WTC11 (cell line): ENCODE data around the gene TPD52L2. TPM values are rescaled to one million over a fixed set of nuclear protein-coding genes. Genes with fewer than 3 reads are reported as not detected.
"Not testable (repeated sequence)": the region's sequence is repeated elsewhere in the genome, so short reads cannot be mapped to it uniquely, and the experiment has no call there.

ENCODE experiments used
- ATAC-seq: fragments of 200-7000 bp; cut with Tn5 transposase; 2 replicates; pipeline ENCODE4 v1.10.0; 2021; ENCODE audit warnings: mild to moderate bottlenecking, moderate library complexity
- CTCF ChIA-PET: fragments of 300-600 bp; sonication (Branson Sonifier 250); formaldehyde crosslinking; loops from one replicate; lab custom pipeline; 2021; ENCODE audit warnings: antibody characterized with exemption; lab: Charles Lee
- POLR2A ChIA-PET: fragments of 350-600 bp; sonication (Branson Sonifier 250); formaldehyde crosslinking; loops from one replicate; lab custom pipeline; 2021; ENCODE audit warnings: antibody characterized with exemption; lab: Charles Lee
- DNase-seq: peaks from one replicate; pipeline ENCODE4 v3.0.0; 2021; ENCODE audit warnings: low spot score
- H3K27ac Mint-ChIP-seq: 2 replicates; pipeline ENCODE4 v1.8.0; 2021; ENCODE audit warnings: mixed read lengths
- H3K27me3 Mint-ChIP-seq: 2 replicates; pipeline ENCODE4 v1.8.0; 2021; ENCODE audit warnings: low read depth, mild to moderate bottlenecking, moderate library complexity, mixed read lengths
- H3K36me3 Mint-ChIP-seq: 2 replicates; pipeline ENCODE4 v1.8.0; 2021; ENCODE audit warnings: mixed read lengths
- H3K4me1 Mint-ChIP-seq: 2 replicates; pipeline ENCODE4 v1.8.0; 2022; ENCODE audit warnings: mixed read lengths
- H3K4me3 Mint-ChIP-seq: 2 replicates; pipeline ENCODE4 v1.8.0; 2021; ENCODE audit warnings: mild to moderate bottlenecking, moderate library complexity, mixed read lengths
- H3K9me3 Mint-ChIP-seq: 2 replicates; pipeline ENCODE4 v1.8.0; 2021; ENCODE audit warnings: mixed read lengths
- CTCF ChIP-seq: fragments of 200-600 bp; IDR thresholded peaks from 2 replicates; pipeline ENCODE4 v1.8.0; 2022; ENCODE audit warnings: antibody characterized with exemption
- ELF4 ChIP-seq: sonication (generic); formaldehyde crosslinking; IDR thresholded peaks from 2 replicates; pipeline ENCODE4 v1.8.1; 2022; ENCODE audit warnings: low read depth, mild to moderate bottlenecking, moderate library complexity, missing genetic modification reagents
- FOXK1 ChIP-seq: sonication (generic); formaldehyde crosslinking; IDR thresholded peaks from 2 replicates; pipeline ENCODE4 v1.8.0; 2022; ENCODE audit warnings: mild to moderate bottlenecking, moderate library complexity, missing genetic modification reagents
- HMGA2 ChIP-seq: fragments of 250-450 bp; sonication (Bioruptor Pico); IDR thresholded peaks from 2 replicates; pipeline ENCODE4 v1.4.0; 2021; ENCODE audit warnings: mild to moderate bottlenecking, moderate library complexity
- IRF2 ChIP-seq: sonication (generic); formaldehyde crosslinking; IDR thresholded peaks from 2 replicates; pipeline ENCODE4 v1.8.0; 2022; ENCODE audit warnings: low read depth, missing genetic modification reagents, borderline replicate concordance
- KAT7 ChIP-seq: sonication (generic); formaldehyde crosslinking; IDR thresholded peaks from 2 replicates; pipeline ENCODE4 v1.8.1; 2023; ENCODE audit warnings: missing genetic modification reagents, mild to moderate bottlenecking, borderline replicate concordance
- NFE2L1 ChIP-seq: sonication (generic); formaldehyde crosslinking; IDR thresholded peaks from 2 replicates; pipeline ENCODE4 v1.8.1; 2023; ENCODE audit warnings: missing genetic modification reagents
- NFYB ChIP-seq: sonication (generic); formaldehyde crosslinking; conservative IDR thresholded peaks from 2 replicates; pipeline ENCODE4 v1.8.0; 2022; ENCODE audit warnings: low read depth, missing genetic modification reagents
- NR3C1 ChIP-seq: sonication (generic); formaldehyde crosslinking; conservative IDR thresholded peaks from 2 replicates; pipeline ENCODE4 v1.8.1; 2023; ENCODE audit warnings: low read depth, mild to moderate bottlenecking, missing genetic modification reagents
- RORB ChIP-seq: fragments of 250-450 bp; sonication (Bioruptor Pico); IDR thresholded peaks from 2 replicates; pipeline ENCODE4 v1.9.0; 2021; ENCODE audit warnings: mild to moderate bottlenecking
- ZNF219 ChIP-seq: sonication (generic); formaldehyde crosslinking; IDR thresholded peaks from 2 replicates; pipeline ENCODE4 v1.8.0; 2023; ENCODE audit warnings: missing genetic modification reagents, mild to moderate bottlenecking, borderline replicate concordance
- ZNF425 ChIP-seq: fragments of 250-450 bp; sonication (Bioruptor Pico); conservative IDR thresholded peaks from 2 replicates; pipeline ENCODE4 v1.9.0; 2021; ENCODE audit warnings: mild to moderate bottlenecking
- total RNA-seq: library from RNA; stranded (reverse); gene quantifications from 3 replicates; pipeline ENCODE4 v1.2.3, GENCODE V29; 2021
- TF ChIP-seq, protein P1 (sequence below): fragments of 250-450 bp; sonication (Bioruptor Pico); IDR thresholded peaks from 2 replicates; pipeline ENCODE4 v1.9.0; 2021; ENCODE audit warnings: mild to moderate bottlenecking, borderline replicate concordance
- TF ChIP-seq, protein P2 (sequence below): sonication (generic); formaldehyde crosslinking; IDR thresholded peaks from 2 replicates; pipeline ENCODE4 v1.8.1; 2023; ENCODE audit warnings: mild to moderate bottlenecking, missing genetic modification reagents, moderate library complexity

TPD52L2 gene
- total RNA-seq, 1 experiment from 2014 or later = 80.8 TPM

- Mint-ChIP-seq H3K9me3 (no peaks in the 10 kb centered on the region), H3K27ac (0 out of 2 replicates have a peak overlapping the region, but pooled peaks have one; percentile 36), H3K27me3 (no peaks in the 10 kb centered on the region)
- TF ChIP-seq ELF4 (CRISPR knock-in tag) (no peak), KAT7 (CRISPR knock-in tag) (no peak), ZNF425 (CRISPR knock-in tag) (no peak)
- TF ChIP-seq, protein P1, sequence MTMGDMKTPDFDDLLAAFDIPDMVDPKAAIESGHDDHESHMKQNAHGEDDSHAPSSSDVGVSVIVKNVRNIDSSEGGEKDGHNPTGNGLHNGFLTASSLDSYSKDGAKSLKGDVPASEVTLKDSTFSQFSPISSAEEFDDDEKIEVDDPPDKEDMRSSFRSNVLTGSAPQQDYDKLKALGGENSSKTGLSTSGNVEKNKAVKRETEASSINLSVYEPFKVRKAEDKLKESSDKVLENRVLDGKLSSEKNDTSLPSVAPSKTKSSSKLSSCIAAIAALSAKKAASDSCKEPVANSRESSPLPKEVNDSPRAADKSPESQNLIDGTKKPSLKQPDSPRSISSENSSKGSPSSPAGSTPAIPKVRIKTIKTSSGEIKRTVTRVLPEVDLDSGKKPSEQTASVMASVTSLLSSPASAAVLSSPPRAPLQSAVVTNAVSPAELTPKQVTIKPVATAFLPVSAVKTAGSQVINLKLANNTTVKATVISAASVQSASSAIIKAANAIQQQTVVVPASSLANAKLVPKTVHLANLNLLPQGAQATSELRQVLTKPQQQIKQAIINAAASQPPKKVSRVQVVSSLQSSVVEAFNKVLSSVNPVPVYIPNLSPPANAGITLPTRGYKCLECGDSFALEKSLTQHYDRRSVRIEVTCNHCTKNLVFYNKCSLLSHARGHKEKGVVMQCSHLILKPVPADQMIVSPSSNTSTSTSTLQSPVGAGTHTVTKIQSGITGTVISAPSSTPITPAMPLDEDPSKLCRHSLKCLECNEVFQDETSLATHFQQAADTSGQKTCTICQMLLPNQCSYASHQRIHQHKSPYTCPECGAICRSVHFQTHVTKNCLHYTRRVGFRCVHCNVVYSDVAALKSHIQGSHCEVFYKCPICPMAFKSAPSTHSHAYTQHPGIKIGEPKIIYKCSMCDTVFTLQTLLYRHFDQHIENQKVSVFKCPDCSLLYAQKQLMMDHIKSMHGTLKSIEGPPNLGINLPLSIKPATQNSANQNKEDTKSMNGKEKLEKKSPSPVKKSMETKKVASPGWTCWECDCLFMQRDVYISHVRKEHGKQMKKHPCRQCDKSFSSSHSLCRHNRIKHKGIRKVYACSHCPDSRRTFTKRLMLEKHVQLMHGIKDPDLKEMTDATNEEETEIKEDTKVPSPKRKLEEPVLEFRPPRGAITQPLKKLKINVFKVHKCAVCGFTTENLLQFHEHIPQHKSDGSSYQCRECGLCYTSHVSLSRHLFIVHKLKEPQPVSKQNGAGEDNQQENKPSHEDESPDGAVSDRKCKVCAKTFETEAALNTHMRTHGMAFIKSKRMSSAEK (CRISPR knock-in tag) = no peak
- TF ChIP-seq, all 79 proteins: peak for 0
- DNase-seq = no peak
- ChIA-PET POLR2A (no interaction called here), CTCF (no interaction called here)
- Mint-ChIP-seq H3K4me1 (no peaks in the 10 kb centered on the region), H3K36me3 (peaks cover 65% of the 10 kb centered on the region), H3K4me3 (no peak overlapping the region)
- no peak for ATAC-seq
These were observed 8.5 kb downstream of the TPD52L2 start for GRCh38 chr20:63873477-63873971.

- peaks cover 59% of the 10 kb centered on the region for H3K36me3 Mint-ChIP-seq
- POLR2A ChIA-PET, H3K27me3 Mint-ChIP-seq, H3K4me3 Mint-ChIP-seq, H3K9me3 Mint-ChIP-seq, CTCF ChIA-PET, H3K4me1 Mint-ChIP-seq, ATAC-seq, DNase-seq, H3K27ac Mint-ChIP-seq: not testable (repeated sequence)
These were observed 9.2 kb downstream of the TPD52L2 start for GRCh38 chr20:63874241-63874640.

GRCh38 chr20:63876489-63877036 lies 11.5 kb downstream of the TPD52L2 start:
- CTCF ChIA-PET = interaction anchor here (0.7 to 1.9 kb wide), 5 partner anchors 18 to 102 kb away, joined by 3 to 10 read pairs (median 3); no protein-coding TSS in a partner anchor
- H3K9me3 Mint-ChIP-seq = no peaks in the 10 kb centered on the region
- no peak overlapping the region for H3K4me3 Mint-ChIP-seq

More at GRCh38 chr20:63876489-63877036, 11.5 kb downstream of the TPD52L2 start:
- no peaks in the 10 kb centered on the region for H3K4me1 Mint-ChIP-seq
- H3K36me3 Mint-ChIP-seq = peaks cover 43% of the 10 kb centered on the region
- DNase-seq (no peak), ATAC-seq (no peak)
- no peak for TF ChIP-seq HMGA2 (CRISPR knock-in tag)
- TF ChIP-seq FOXK1 (CRISPR knock-in tag) = no peak
- TF ChIP-seq, protein P2, sequence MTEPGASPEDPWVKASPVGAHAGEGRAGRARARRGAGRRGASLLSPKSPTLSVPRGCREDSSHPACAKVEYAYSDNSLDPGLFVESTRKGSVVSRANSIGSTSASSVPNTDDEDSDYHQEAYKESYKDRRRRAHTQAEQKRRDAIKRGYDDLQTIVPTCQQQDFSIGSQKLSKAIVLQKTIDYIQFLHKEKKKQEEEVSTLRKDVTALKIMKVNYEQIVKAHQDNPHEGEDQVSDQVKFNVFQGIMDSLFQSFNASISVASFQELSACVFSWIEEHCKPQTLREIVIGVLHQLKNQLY = no peak
- no peak for TF ChIP-seq CTCF
- TF ChIP-seq NR3C1 (CRISPR knock-in tag) = no peak
- no peak for TF ChIP-seq RORB
- TF ChIP-seq NFYB = no peak
- TF ChIP-seq NFE2L1 (CRISPR knock-in tag) = no peak
- TF ChIP-seq IRF2 (CRISPR knock-in tag) = no peak
- TF ChIP-seq ZNF219 (CRISPR knock-in tag) = no peak
- H3K27me3 Mint-ChIP-seq = no peaks in the 10 kb centered on the region
- no peak overlapping the region for H3K27ac Mint-ChIP-seq
- POLR2A ChIA-PET = interaction anchor here (1.7 kb wide), 1 partner anchor 12 kb away, joined by 5 read pairs; the partner anchor contains the start of gene TPD52L2
